ENCODE measurements around the gene PRRX1.

PRRX1 gene

GRCh38 chr1:170770254-170770653 lies 106.3 kb downstream of the PRRX1 start:
- DNase-seq (ENCODE audit: low spot score) = no peak

- no peak for DNase-seq (ENCODE audit: low spot score)
Measured at GRCh38 chr1:170776252-170776651, 112.3 kb downstream of the PRRX1 start.

- no peak for DNase-seq (ENCODE audit: low spot score)
Measured at GRCh38 chr1:170776777-170777176, 112.8 kb downstream of the PRRX1 start.

All from ecto neural progenitor cell (in vitro differentiated cells).